ENCODE measurements around the gene EPB41L2. TPM values are rescaled to one million over a fixed set of nuclear protein-coding genes. Genes with fewer than 3 reads are reported as not detected.

Gene EPB41L2
- total RNA-seq, 1 experiment from 2014 or later = 22.5 TPM

- BruUV-seq (replicated peaks) = no TSS peak
Measured at GRCh38 chr6:131040866-131041265, 22.2 kb downstream of the EPB41L2 start.

GRCh38 chr6:131039345-131039680, 23.7 kb downstream of the EPB41L2 start:
- Mint-ChIP-seq H3K27me3 (ENCODE audit: insufficient read depth, unreplicated experiment) (no peaks in the 10 kb centered on the region), H3K4me1 (ENCODE audit: insufficient read depth, unreplicated experiment) (peaks cover 14% of the 10 kb centered on the region), H3K4me3 (ENCODE audit: unreplicated experiment) (no peak overlapping the region), H3K27ac (ENCODE audit: low read depth, unreplicated experiment) (no peak overlapping the region), H3K9me3 (ENCODE audit: unreplicated experiment) (peaks cover 15% of the 10 kb centered on the region), H3K36me3 (ENCODE audit: insufficient read depth, unreplicated experiment) (no peaks in the 10 kb centered on the region)
- no peak for TF ChIP-seq CTCF (IDR thresholded peaks at IDR 0.05; ENCODE audit: unreplicated experiment)
- BruUV-seq (replicated peaks) = no TSS peak
- ChIA-PET CTCF (no interaction called here), POLR2A (no interaction called here)
- no peak for DNase-seq (ENCODE audit: unreplicated experiment)
- intact Hi-C loops (cut with micrococcal nuclease) = no loop called here

More at GRCh38 chr6:131040866-131041265, 22.2 kb downstream of the EPB41L2 start:
- H3K4me3 Mint-ChIP-seq (ENCODE audit: unreplicated experiment) = no peak overlapping the region
- H3K27ac Mint-ChIP-seq (ENCODE audit: low read depth, unreplicated experiment) = no peak overlapping the region
- peaks cover 14% of the 10 kb centered on the region for H3K4me1 Mint-ChIP-seq (ENCODE audit: insufficient read depth, unreplicated experiment)
- H3K27me3 Mint-ChIP-seq (ENCODE audit: insufficient read depth, unreplicated experiment) = no peaks in the 10 kb centered on the region
- intact Hi-C loops (cut with micrococcal nuclease) = no loop called here
- H3K36me3 Mint-ChIP-seq (ENCODE audit: insufficient read depth, unreplicated experiment) = no peaks in the 10 kb centered on the region
- ChIA-PET CTCF (no interaction called here), POLR2A (no interaction called here)
- peaks cover 7% of the 10 kb centered on the region for H3K9me3 Mint-ChIP-seq (ENCODE audit: unreplicated experiment)
- TF ChIP-seq CTCF (IDR thresholded peaks at IDR 0.05; ENCODE audit: unreplicated experiment) = no peak
- DNase-seq (ENCODE audit: unreplicated experiment) = no peak

GRCh38 chr6:131038597-131039344, 24.3 kb downstream of the EPB41L2 start:
- DNase-seq (ENCODE audit: unreplicated experiment) = no peak
- intact Hi-C loops (cut with micrococcal nuclease) = no loop called here
- Mint-ChIP-seq H3K27ac (ENCODE audit: low read depth, unreplicated experiment) (no peak overlapping the region), H3K27me3 (ENCODE audit: insufficient read depth, unreplicated experiment) (no peaks in the 10 kb centered on the region), H3K36me3 (ENCODE audit: insufficient read depth, unreplicated experiment) (no peaks in the 10 kb centered on the region), H3K4me3 (ENCODE audit: unreplicated experiment) (no peak overlapping the region), H3K9me3 (ENCODE audit: unreplicated experiment) (peaks cover 15% of the 10 kb centered on the region), H3K4me1 (ENCODE audit: insufficient read depth, unreplicated experiment) (peaks cover 14% of the 10 kb centered on the region)
- no TSS peak for BruUV-seq (replicated peaks)
- CTCF ChIA-PET = interaction anchor here (0.6 kb wide), 2 partner anchors 9 to 344 kb away, joined by 3 to 4 read pairs; no protein-coding TSS in a partner anchor
- POLR2A ChIA-PET = no interaction called here
- TF ChIP-seq CTCF (IDR thresholded peaks at IDR 0.05; ENCODE audit: unreplicated experiment) = no peak

- DNase-seq (ENCODE audit: unreplicated experiment) = no peak
- Mint-ChIP-seq H3K27ac (ENCODE audit: low read depth, unreplicated experiment) (no peak overlapping the region), H3K4me1 (ENCODE audit: insufficient read depth, unreplicated experiment) (peaks cover 14% of the 10 kb centered on the region), H3K27me3 (ENCODE audit: insufficient read depth, unreplicated experiment) (no peaks in the 10 kb centered on the region), H3K4me3 (ENCODE audit: unreplicated experiment) (no peak overlapping the region), H3K36me3 (ENCODE audit: insufficient read depth, unreplicated experiment) (no peaks in the 10 kb centered on the region), H3K9me3 (ENCODE audit: unreplicated experiment) (peaks cover 15% of the 10 kb centered on the region)
- BruUV-seq (replicated peaks) = no TSS peak
- intact Hi-C loops (cut with micrococcal nuclease) = no loop called here
- no peak for TF ChIP-seq CTCF (IDR thresholded peaks at IDR 0.05; ENCODE audit: unreplicated experiment)
- POLR2A ChIA-PET = interaction anchor here (1.1 kb wide), 1 partner anchor 17 kb away, joined by 5 read pairs; no protein-coding TSS in a partner anchor
- CTCF ChIA-PET = interaction anchor here (0.6 kb wide), 2 partner anchors 107 to 115 kb away, joined by 4 to 5 read pairs; no protein-coding TSS in a partner anchor
Measured at GRCh38 chr6:131037194-131037897, 25.7 kb downstream of the EPB41L2 start.
